ENCODE data around the gene SPG11.

The SPG11 gene

DNA sequence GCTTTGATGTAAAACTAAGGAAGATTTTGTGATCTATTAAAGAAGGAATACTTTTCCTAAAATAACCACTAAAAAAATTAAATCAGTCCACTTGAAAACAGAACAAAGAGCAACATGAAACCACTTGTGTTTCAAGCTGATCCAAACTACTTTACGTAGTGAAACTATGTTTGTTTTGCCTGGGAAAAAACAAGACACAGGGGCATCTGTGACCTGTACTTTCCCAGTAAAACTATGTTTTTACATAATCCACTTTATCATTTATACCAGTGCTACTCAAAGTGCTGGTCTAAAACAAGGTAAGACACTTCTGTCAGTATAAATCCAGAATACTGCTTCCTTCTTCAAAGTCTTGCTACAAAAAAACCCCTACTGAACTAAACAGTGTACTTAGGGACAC is 56.7 kb downstream of the SPG11 start:
- TF ChIP-seq, protein P1, sequence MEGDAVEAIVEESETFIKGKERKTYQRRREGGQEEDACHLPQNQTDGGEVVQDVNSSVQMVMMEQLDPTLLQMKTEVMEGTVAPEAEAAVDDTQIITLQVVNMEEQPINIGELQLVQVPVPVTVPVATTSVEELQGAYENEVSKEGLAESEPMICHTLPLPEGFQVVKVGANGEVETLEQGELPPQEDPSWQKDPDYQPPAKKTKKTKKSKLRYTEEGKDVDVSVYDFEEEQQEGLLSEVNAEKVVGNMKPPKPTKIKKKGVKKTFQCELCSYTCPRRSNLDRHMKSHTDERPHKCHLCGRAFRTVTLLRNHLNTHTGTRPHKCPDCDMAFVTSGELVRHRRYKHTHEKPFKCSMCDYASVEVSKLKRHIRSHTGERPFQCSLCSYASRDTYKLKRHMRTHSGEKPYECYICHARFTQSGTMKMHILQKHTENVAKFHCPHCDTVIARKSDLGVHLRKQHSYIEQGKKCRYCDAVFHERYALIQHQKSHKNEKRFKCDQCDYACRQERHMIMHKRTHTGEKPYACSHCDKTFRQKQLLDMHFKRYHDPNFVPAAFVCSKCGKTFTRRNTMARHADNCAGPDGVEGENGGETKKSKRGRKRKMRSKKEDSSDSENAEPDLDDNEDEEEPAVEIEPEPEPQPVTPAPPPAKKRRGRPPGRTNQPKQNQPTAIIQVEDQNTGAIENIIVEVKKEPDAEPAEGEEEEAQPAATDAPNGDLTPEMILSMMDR (IDR thresholded peaks at IDR 0.05; ENCODE audit: insufficient read depth, missing control alignments), result no peak
- FAIRE-seq (no peak), DNase-seq (ENCODE audit: insufficient read length, low spot score) (no peak)

DNA sequence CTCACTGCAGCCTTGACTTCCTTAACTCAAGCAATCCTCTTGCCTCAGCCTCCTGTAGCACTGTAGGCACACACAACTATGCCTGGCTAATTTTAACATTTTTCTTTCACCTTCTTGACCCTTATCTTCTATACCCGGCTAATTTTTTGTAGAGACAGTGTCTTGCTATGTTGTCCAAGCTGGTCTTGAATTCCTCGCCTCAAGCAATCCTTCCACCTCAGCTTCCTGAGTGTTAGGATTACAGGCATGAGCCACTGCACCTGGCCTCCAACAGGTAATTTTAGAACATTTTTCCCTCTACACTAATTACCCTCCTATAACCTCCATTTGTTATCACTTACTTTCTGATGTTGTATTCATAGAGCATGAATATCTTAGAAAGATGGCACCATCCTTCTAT is 60.3 kb downstream of the SPG11 start:
- TF ChIP-seq, protein P1 (IDR thresholded peaks at IDR 0.05; ENCODE audit: insufficient read depth, missing control alignments), result no peak
- DNase-seq (ENCODE audit: insufficient read length, low spot score) (no peak), FAIRE-seq (no peak)

DNA sequence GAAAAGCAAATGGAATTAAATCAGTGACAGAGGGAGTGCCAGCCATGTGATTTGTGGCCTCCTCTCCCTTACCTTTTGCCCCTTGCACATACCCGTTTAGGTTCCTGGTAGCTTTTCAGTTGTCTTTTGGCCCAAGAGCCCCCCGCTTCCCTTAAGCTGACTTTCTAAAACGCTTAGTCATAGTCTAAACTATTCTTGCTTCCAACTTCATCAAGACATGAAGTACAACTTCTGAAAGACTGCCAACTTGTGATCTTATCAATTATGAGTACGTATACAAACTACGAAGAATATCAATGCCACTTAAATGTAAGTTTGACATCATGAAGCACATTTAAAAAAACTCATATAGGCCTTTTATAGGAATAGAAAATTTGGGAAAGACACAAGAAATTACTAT is 64.6 kb downstream of the SPG11 start:
- FAIRE-seq (no peak), DNase-seq (ENCODE audit: insufficient read length, low spot score) (no peak)
- TF ChIP-seq, protein P1 (IDR thresholded peaks at IDR 0.05; ENCODE audit: insufficient read depth, missing control alignments), result no peak

DNA sequence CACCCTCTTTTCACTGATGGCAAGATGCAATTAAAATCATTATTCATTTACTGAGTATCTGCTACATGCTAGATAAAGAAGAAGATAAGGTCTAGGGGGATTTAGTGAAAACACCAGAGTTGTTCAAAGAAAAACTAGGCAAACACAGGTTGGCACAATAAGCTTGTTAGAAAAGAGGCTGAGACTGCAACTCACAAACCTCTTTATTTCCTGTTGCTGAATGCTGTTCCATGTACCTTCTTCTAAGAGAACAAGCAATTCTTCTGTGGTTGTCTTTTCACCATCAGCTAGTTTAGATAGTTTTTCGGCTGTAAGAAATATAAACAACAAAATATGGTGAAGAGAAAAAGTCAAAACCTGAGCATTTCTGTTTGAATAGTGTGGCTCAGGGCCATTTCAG is 65.4 kb downstream of the SPG11 start:
- FAIRE-seq (no peak), DNase-seq (ENCODE audit: insufficient read length, low spot score) (no peak)
- TF ChIP-seq, protein P1 (IDR thresholded peaks at IDR 0.05; ENCODE audit: insufficient read depth, missing control alignments), result no peak

DNA sequence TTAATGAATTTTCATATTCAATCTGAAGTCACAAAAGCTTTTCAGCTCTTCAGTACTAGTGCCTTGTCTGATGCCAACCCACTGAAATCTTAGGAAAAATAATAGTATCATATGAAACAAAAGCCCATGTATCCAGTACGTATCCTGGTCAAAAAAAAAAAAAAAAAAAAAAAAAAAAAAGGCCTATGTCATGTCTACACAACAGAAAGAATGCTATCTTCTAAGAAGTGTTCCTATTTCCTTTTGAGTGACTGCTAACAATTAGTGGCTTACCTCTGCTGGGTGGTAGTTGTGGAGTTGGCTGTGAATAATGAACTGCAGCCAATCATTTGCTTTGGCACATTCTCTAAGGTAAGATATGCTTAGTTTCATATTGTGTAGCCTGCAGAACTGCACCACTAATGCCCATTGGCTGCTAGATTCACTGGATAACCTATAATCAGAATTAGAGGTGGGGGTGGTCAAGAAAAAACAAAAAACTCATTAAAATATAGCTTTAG is 66.9 kb downstream of the SPG11 start:
- FAIRE-seq (no peak), DNase-seq (ENCODE audit: insufficient read length, low spot score) (no peak)
- TF ChIP-seq, protein P1 (IDR thresholded peaks at IDR 0.05; ENCODE audit: insufficient read depth, missing control alignments), result no peak

DNA sequence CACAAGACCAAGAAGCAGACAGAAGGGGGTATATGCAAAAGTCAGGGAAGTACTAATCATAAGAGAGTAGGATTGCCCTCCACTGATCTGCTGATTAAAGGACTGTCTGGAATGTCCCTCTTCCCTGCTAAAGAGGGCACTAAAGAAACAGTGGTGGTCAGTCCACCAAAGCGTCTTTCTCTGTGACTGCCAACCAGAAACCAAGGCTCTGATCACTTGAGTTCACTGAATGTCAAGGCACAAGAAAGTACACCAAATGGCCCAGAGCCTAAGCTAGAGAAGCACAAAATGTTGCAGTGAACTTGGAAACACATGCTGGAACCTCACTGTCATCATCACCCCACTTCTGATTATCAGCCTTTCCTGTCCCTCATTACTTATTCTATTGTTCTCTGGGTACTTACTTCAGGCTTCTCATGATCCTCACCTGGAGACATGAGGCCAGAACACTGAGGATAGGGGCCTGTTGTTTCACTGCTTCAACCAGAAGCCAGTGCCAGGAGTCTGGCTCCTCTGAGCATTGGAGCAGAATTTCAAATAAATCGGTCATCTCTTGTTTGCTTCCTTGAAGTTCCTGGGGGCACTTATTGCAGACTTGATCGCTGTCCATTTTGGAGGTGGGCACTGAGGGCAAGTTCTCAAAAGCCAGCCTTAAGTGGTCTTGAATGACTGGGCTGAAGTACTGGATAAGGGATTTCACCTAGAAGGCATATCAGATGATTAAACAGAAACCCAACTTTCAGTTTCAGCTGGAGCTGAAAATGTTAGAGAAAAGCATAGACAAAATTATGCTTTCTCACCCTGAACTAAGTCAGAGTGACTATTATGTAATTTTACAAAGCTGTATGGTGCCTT is 67.6 kb downstream of the SPG11 start:
- DNase-seq (ENCODE audit: insufficient read length, low spot score), result no peak
- FAIRE-seq, result no peak
- TF ChIP-seq, protein P1 (IDR thresholded peaks at IDR 0.05; ENCODE audit: insufficient read depth, missing control alignments), result no peak

DNA sequence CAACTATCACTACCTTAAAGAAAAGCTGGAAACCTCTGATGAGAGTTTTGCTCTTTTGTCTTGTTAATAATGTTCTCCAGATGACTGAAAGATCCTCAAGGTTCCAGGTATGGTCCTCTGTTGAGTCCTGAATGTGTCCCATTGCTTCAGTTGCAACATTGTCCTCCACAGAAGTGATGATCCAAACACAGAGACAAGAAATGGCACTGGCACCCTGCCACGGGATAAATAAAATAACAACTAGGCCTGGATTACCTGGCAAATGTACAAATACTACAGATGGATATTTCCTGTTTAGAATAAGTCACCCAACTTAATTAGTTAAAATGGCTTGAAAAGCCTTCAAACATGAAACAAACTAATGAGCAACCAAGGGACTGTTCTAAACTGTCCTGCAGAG is 68.2 kb downstream of the SPG11 start:
- DNase-seq (ENCODE audit: insufficient read length, low spot score) (no peak), FAIRE-seq (no peak)
- TF ChIP-seq, protein P1 (IDR thresholded peaks at IDR 0.05; ENCODE audit: insufficient read depth, missing control alignments), result no peak
